NB4 (cell line): Measurements from ENCODE around the gene CNPY1.
A peak's percentile ranks its signal among the peaks of the same experiment; 100 is the strongest.

Experiments
- DNase-seq: peaks from one replicate; pipeline ENCODE4 v3.0.0; 2010; ENCODE audit warnings: low read depth
- H3K4me3 ChIP-seq: one replicate; pipeline ENCODE4 v1.5.1; 2011; ENCODE audit warnings: mild to moderate bottlenecking, low read depth, low read length, moderate library complexity
- CTCF ChIP-seq: IDR thresholded peaks from one replicate; pipeline ENCODE4 v1.5.1; 2012; ENCODE audit warnings: low read depth, low read length
- MAX ChIP-seq: IDR thresholded peaks from 2 replicates; pipeline ENCODE4 v1.6.1; 2011; ENCODE audit warnings: low read depth, low read length
- MYC ChIP-seq: IDR thresholded peaks from 2 replicates; pipeline ENCODE4 v1.6.1; 2011; ENCODE audit warnings: low read depth, low read length
- POLR2A ChIP-seq: IDR thresholded peaks from 2 replicates; pipeline ENCODE4 v1.6.1; 2011; ENCODE audit warnings: mild to moderate bottlenecking; ENCODE audit not compliant: insufficient read length; ENCODE audit errors: extremely low read depth

CNPY1 gene

GRCh38 chr7:155465761-155466141 lies 80.6 kb downstream of the CNPY1 start:
- TF ChIP-seq CTCF = no peak
- no peak for TF ChIP-seq MAX
- no peak for TF ChIP-seq MYC
- no peak for TF ChIP-seq POLR2A

GRCh38 chr7:155464948-155465739 lies 81.2 kb downstream of the CNPY1 start:
- no peak for TF ChIP-seq CTCF
- no peak for TF ChIP-seq MYC
- TF ChIP-seq MAX = no peak
- no peak for TF ChIP-seq POLR2A
- DNase-seq = peak; percentile 31
- H3K4me3 ChIP-seq = peak overlapping the region; percentile 18

More at GRCh38 chr7:155465761-155466141, 80.6 kb downstream of the CNPY1 start:
- DNase-seq = no peak
- no peak overlapping the region for H3K4me3 ChIP-seq

GRCh38 chr7:155464183-155464582 lies 82.2 kb downstream of the CNPY1 start:
- no peak for TF ChIP-seq POLR2A
- TF ChIP-seq MYC = no peak
- TF ChIP-seq CTCF = no peak
- no peak for TF ChIP-seq MAX
- no peak overlapping the region for H3K4me3 ChIP-seq
- DNase-seq = peak; percentile 42

GRCh38 chr7:155463114-155463811 lies 83.1 kb downstream of the CNPY1 start:
- TF ChIP-seq MYC = no peak
- TF ChIP-seq POLR2A = no peak
- no peak for TF ChIP-seq CTCF
- no peak for TF ChIP-seq MAX
- no peak for DNase-seq
- H3K4me3 ChIP-seq = no peak overlapping the region

- TF ChIP-seq CTCF (no peak), POLR2A (no peak)
- no peak overlapping the region for H3K4me3 ChIP-seq
- DNase-seq = no peak
Measured at GRCh38 chr7:155462163-155462735, 84.1 kb downstream of the CNPY1 start.
